ENCODE measurements around the gene DAD1.
"Not testable (repeated sequence)": the region's sequence is repeated elsewhere in the genome, so short reads cannot be mapped to it uniquely, and the experiment has no call there.

Gene DAD1

DNA sequence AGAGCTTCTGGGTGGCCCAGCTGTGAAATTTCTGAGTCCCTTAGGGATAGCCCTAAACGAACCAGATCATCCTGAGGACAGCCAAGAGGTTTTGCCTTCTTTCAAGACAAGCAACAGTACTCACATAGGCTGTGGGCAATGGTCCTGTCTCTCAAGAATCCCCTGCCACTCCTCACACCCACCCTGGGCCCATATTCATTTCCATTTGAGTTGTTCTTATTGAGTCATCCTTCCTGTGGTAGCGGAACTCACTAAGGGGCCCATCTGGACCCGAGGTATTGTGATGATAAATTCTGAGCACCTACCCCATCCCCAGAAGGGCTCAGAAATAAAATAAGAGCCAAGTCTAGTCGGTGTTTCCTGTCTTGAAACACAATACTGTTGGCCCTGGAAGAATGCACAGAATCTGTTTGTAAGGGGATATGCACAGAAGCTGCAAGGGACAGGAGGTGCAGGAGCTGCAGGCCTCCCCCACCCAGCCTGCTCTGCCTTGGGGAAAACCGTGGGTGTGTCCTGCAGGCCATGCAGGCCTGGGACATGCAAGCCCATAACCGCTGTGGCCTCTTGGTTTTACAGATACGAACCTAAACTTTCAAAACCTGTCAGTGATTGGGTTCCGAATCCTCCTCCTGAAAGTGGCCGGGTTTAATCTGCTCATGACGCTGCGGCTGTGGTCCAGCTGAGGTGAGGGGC lies 38.9 kb downstream of the DAD1 start:
- no peak for DNase-seq

DNA sequence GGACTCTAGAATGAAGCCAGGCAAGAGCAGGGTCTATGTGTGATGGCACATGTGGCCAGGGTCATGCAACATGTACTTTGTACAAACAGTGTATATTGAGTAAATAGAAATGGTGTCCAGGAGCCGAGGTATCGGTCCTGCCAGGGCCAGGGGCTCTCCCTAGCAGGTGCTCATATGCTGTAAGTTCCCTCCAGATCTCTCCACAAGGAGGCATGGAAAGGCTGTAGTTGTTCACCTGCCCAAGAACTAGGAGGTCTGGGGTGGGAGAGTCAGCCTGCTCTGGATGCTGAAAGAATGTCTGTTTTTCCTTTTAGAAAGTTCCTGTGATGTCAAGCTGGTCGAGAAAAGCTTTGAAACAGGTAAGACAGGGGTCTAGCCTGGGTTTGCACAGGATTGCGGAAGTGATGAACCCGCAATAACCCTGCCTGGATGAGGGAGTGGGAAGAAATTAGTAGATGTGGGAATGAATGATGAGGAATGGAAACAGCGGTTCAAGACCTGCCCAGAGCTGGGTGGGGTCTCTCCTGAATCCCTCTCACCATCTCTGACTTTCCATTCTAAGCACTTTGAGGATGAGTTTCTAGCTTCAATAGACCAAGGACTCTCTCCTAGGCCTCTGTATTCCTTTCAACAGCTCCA lies 39.6 kb downstream of the DAD1 start:
- DNase-seq = no peak

DNA sequence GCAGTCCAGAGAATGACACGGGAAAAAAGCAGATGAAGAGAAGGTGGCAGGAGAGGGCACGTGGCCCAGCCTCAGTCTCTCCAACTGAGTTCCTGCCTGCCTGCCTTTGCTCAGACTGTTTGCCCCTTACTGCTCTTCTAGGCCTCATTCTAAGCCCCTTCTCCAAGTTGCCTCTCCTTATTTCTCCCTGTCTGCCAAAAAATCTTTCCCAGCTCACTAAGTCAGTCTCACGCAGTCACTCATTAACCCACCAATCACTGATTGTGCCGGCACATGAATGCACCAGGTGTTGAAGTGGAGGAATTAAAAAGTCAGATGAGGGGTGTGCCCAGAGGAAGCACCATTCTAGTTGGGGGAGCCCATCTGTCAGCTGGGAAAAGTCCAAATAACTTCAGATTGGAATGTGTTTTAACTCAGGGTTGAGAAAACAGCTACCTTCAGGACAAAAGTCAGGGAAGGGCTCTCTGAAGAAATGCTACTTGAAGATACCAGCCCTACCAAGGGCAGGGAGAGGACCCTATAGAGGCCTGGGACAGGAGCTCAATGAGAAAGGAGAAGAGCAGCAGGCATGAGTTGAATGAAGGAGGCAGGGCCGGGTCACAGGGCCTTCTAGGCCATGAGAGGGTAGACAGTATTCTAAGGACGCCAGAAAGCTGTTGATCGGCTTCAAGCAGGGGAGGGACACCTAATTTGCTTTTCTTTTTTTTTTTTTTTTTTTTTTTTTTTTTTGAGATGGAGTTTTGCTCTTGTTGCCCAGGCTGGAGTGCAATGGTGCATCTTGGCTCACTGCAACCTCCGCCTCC lies 40.9 kb downstream of the DAD1 start:
- no peak for DNase-seq

GRCh38 chr14:22547313-22547947 lies 41.6 kb downstream of the DAD1 start:
- no peak for DNase-seq

DNA sequence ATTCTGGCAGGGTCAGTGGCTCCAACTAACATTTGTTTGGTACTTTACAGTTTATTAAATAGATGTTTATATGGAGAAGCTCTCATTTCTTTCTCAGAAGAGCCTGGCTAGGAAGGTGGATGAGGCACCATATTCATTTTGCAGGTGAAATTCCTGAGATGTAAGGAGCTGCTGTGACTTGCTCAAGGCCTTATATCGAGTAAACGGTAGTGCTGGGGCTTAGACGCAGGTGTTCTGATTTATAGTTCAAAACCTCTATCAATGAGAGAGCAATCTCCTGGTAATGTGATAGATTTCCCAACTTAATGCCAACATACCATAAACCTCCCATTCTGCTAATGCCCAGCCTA lies 42.3 kb downstream of the DAD1 start:
- DNase-seq = no peak

- no peak for DNase-seq
Measured at GRCh38 chr14:22545842-22546721, 42.9 kb downstream of the DAD1 start.

- no peak for DNase-seq
Measured at GRCh38 chr14:22544881-22545420, 44.1 kb downstream of the DAD1 start.

DNA sequence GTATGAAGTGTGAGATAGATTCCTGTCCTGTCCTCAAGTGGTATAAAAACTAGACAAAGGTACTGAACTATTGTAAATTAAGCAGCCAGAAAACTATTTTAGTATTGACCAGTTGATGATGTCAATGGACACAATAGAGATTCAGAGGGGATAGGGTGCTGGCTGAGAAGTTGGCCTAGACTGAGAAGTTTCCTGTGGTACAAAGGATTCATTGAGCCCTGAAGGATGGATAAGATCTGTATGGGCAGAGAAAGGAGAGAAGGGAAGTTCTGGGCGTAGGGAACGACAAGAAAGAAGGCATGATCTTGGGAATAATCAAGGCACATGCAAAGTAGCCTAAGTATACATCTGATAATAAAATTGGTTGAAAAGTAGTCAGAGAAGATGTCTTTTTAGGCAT lies 44.6 kb downstream of the DAD1 start:
- no peak for DNase-seq

- DNase-seq = not testable (repeated sequence)
Measured at GRCh38 chr14:22543570-22544357, 45.3 kb downstream of the DAD1 start.

- no peak for DNase-seq
Measured at GRCh38 chr14:22542360-22542759, 46.7 kb downstream of the DAD1 start.

DNA sequence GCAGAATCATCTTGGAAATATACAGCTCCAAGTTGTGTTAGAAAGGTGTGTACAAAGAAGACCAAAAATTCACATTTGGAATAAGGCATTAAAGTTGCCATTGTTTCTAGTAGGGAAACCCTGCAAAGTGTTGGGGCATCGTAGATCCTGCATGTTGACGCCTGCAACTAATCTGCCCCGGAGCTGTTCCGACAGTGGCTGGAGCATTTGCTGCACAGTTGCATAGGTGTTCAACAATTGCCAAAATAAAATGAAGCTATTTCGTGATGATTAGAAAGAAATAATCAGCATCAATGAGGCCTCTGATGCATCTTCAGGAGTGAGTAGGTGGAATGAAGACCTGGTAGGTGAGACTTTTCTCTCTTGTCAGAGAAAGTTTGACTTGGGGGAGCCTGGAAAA lies 47.3 kb downstream of the DAD1 start:
- no peak for DNase-seq

- no peak for DNase-seq
Measured at GRCh38 chr14:22540811-22541360, 48.1 kb downstream of the DAD1 start.

DNA sequence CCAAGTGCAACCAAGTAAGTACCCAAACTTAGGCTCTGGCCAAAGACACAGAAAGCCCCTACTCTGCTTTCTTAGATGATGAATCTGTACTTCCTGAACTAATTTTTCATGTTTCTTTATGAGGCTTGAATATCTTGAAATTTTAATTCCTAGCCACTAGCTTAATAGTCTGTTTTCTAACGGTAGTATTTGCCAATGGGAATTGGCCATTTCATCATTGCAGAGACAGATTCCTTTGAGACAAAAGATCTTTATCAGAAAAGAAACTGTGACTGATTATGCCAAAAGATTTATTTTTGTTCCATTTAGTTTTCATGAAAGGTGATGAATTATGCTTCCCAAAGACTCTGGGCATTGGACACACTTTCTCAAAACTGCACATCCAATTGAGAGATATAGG lies 48.7 kb downstream of the DAD1 start:
- DNase-seq = no peak

GRCh38 chr14:22539831-22540230 lies 49.2 kb downstream of the DAD1 start:
- no peak for DNase-seq

- DNase-seq = no peak
Measured at GRCh38 chr14:22538671-22539228, 50.3 kb downstream of the DAD1 start.

DNA sequence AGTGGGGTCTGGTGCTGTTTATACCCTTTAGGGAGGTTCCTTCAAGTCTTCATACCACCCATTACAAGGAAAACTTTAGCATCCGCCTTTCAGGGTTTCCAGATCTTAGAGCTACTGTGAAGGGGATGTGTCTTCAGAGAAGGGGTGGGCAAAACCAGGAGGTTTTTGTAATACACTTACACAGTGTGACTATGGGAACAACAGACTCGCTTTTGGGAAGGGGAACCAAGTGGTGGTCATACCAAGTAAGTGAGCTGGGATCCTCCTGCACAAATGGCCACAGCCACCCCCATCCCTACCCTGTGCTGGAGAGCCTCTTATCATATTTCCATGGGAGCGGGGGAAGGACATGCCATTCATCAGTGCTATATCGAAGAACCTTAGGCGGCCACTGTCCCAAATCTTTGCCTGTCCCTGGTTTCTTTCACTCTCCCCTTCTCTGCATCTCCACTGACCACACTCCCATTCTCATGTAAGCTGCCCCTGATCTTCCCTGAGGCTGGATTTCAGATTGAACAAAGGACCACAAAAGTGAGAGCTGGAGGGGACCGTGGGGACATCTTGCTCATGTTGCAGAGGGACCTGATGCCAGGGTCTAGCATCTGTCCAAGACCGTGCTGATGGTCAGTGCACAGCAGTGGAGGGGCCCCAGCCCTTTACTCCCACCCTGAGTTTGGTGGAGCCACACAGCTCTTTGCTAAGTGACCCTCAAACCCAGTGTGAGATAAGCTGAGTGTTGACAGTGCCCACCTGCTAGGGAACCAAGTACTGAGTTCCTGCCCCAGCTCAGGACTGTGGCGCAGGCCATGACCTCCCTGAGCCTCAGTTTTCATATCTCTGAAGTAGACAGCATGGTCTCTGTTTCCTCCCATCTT lies 51.4 kb downstream of the DAD1 start:
- DNase-seq = no peak

DNA sequence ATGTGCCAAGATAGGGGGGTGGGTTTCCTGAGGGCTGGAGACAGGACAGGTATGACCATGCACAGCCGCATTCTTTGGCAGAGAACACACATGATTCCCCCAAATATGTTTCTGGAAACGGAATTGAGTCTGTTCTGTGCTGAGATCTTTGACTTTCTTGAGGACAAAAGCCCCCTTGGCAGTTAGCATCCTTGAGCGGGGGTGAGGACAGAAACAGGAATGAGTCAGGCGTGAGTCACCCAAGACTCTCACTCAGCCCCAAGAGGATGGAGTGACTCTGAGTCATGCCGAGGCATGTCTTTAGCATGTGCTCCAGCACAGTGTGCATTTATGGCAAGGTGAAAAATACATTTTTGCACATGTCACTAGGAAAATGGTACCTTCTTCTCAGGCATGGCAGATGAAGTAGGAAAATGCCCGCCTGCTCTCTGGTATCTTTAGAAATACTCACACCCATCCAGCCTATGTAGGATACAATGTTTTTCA lies 52.1 kb downstream of the DAD1 start:
- no peak for DNase-seq

- DNase-seq = no peak
Measured at GRCh38 chr14:22535916-22536315, 53.1 kb downstream of the DAD1 start.

- DNase-seq = no peak
Measured at GRCh38 chr14:22535126-22535525, 53.9 kb downstream of the DAD1 start.

- no peak for DNase-seq
Measured at GRCh38 chr14:22534547-22534946, 54.5 kb downstream of the DAD1 start.

Data from NCI-H2029 (cell line).